IMR-90 (cell line): ENCODE results near the gene DPAGT1. TPM values are rescaled to one million over a fixed set of nuclear protein-coding genes. Genes with fewer than 3 reads are reported as not detected.

Experiments
- ATAC-seq: fragments of 200-7000 bp; cut with Tn5 transposase; 2 replicates; pipeline ENCODE4 v1.9.1; 2020; ENCODE audit warnings: low read depth, mild to moderate bottlenecking, moderate library complexity
- BruUV-seq: library from RNA; stranded (reverse); fragments of 400-500 nt; replicated peaks from 2 replicates; lab custom pipeline; 2021; lab: Mats Ljungman, UMichigan
- CTCF ChIA-PET: fragments of 300-600 bp; formaldehyde crosslinking; extraction: SDS; loops from one replicate; lab custom pipeline; 2021; ENCODE audit warnings: antibody characterized with exemption; lab: Yijun Ruan, JAX
- POLR2A ChIA-PET: fragments of 300-600 bp; sonication (Branson Sonifier 250); formaldehyde crosslinking; loops from one replicate; lab custom pipeline; 2022; ENCODE audit warnings: antibody characterized with exemption; ENCODE audit not compliant: unreplicated experiment; lab: Charles Lee
- DNase-seq: peaks from one replicate; pipeline ENCODE4 v3.0.0; 2013
- H2AFZ ChIP-seq: replicated peaks from 2 replicates; pipeline ENCODE3; 2013; ENCODE audit warnings: low read length, mild to moderate bottlenecking; ENCODE audit not compliant: poor library complexity
- H2AK5ac ChIP-seq: 2 replicates; pipeline ENCODE4 v1.6.1; 2013; ENCODE audit warnings: low read depth, low read length, inconsistent platforms
- H2AK9ac ChIP-seq: replicated peaks from 2 replicates; pipeline ENCODE3; 2013; ENCODE audit warnings: mild to moderate bottlenecking, low read depth, low read length, moderate library complexity; ENCODE audit not compliant: poor library complexity
- H2BK120ac ChIP-seq: 2 replicates; pipeline ENCODE4 v1.6.1; 2013; ENCODE audit warnings: low read depth, low read length, inconsistent platforms
- H2BK15ac ChIP-seq: 3 replicates; pipeline ENCODE4 v1.6.1; 2013; ENCODE audit warnings: low read depth, low read length, inconsistent platforms
- H2BK20ac ChIP-seq: 2 replicates; pipeline ENCODE4 v1.6.1; 2013; ENCODE audit warnings: low read depth, mild to moderate bottlenecking, inconsistent platforms, low read length, moderate library complexity
- H2BK5ac ChIP-seq: 2 replicates; pipeline ENCODE4 v1.6.1; 2013; ENCODE audit warnings: mild to moderate bottlenecking, low read depth, low read length, inconsistent platforms; ENCODE audit not compliant: poor library complexity, severe bottlenecking
- H3K14ac ChIP-seq: replicated peaks from 2 replicates; pipeline ENCODE4 v1.6.1; 2013; ENCODE audit warnings: low read depth, low read length, inconsistent platforms
- H3K18ac ChIP-seq: 2 replicates; pipeline ENCODE4 v1.6.1; 2013; ENCODE audit warnings: low read depth, low read length, control low read depth
- H3K23ac ChIP-seq: 2 replicates; pipeline ENCODE4 v1.6.1; 2013; ENCODE audit warnings: low read depth, low read length, inconsistent platforms
- H3K27ac ChIP-seq: 2 replicates; pipeline ENCODE4 v1.5.1; 2013; ENCODE audit warnings: mild to moderate bottlenecking, control low read depth, low read length; ENCODE audit not compliant: insufficient read depth
- H3K27me3 ChIP-seq: 2 replicates; pipeline ENCODE4 v1.6.1; 2013; ENCODE audit warnings: low read length; ENCODE audit not compliant: control insufficient read depth, insufficient read depth
- H3K36me3 ChIP-seq: 2 replicates; pipeline ENCODE4 v1.6.1; 2013; ENCODE audit warnings: low read length, mixed read lengths; ENCODE audit not compliant: control insufficient read depth, insufficient read depth
- H3K4ac ChIP-seq: 2 replicates; pipeline ENCODE4 v1.6.1; 2013; ENCODE audit warnings: low read depth, low read length, inconsistent platforms
- H3K4me1 ChIP-seq: 2 replicates; pipeline ENCODE4 v1.6.1; 2013; ENCODE audit warnings: low read length, mixed read lengths; ENCODE audit not compliant: control insufficient read depth, insufficient read depth
- H3K4me2 ChIP-seq: 2 replicates; pipeline ENCODE4 v1.6.1; 2013; ENCODE audit warnings: low read depth, mild to moderate bottlenecking, control low read depth, low read length, moderate library complexity
- H3K4me3 ChIP-seq: 2 replicates; pipeline ENCODE4 v1.5.1; 2013; ENCODE audit warnings: low read depth, mild to moderate bottlenecking, control low read depth, low read length, moderate library complexity; ENCODE audit not compliant: insufficient read depth
- H3K56ac ChIP-seq: 2 replicates; pipeline ENCODE4 v1.6.1; 2013; ENCODE audit warnings: low read length, inconsistent platforms; ENCODE audit not compliant: insufficient read depth; ENCODE audit errors: extremely low read depth
- H3K79me1 ChIP-seq, 2 experiments: 2 replicates each; pipeline ENCODE4 v1.6.1; 2013; ENCODE audit warnings: low read length in 2 of 2, inconsistent platforms in 1 of 2, low read depth in 1 of 2
- H3K9ac ChIP-seq: 2 replicates; pipeline ENCODE4 v1.6.1; 2013; ENCODE audit warnings: low read depth, low read length, control low read depth
- H3K9me1 ChIP-seq: 2 replicates; pipeline ENCODE4 v1.6.1; 2013; ENCODE audit warnings: low read length, inconsistent platforms; ENCODE audit not compliant: insufficient read depth
- H3K9me3 ChIP-seq: 2 replicates; pipeline ENCODE4 v1.6.1; 2013; ENCODE audit warnings: low read length; ENCODE audit not compliant: control insufficient read depth, insufficient read depth
- H4K20me1 ChIP-seq: 2 replicates; pipeline ENCODE4 v1.6.1; 2013; ENCODE audit warnings: low read length, inconsistent platforms; ENCODE audit not compliant: insufficient read depth
- H4K5ac ChIP-seq: 2 replicates; pipeline ENCODE4 v1.6.1; 2013; ENCODE audit warnings: mild to moderate bottlenecking, low read depth, low read length, control low read depth
- H4K8ac ChIP-seq, 2 experiments: 2 replicates each; pipeline ENCODE4 v1.6.1; 2013; ENCODE audit warnings: low read depth in 2 of 2, low read length in 2 of 2, control low read depth in 1 of 2, inconsistent platforms in 1 of 2
- H4K91ac ChIP-seq: 2 replicates; pipeline ENCODE4 v1.6.1; 2013; ENCODE audit warnings: low read depth, low read length, inconsistent platforms; ENCODE audit not compliant: insufficient read depth
- CHD1 ChIP-seq: IDR thresholded peaks from 2 replicates; pipeline ENCODE4 v1.6.1; 2012; ENCODE audit warnings: low read depth, low read length, improper control_type of control experiment
- MXI1 ChIP-seq: IDR thresholded peaks from 2 replicates; pipeline ENCODE4 v1.6.1; 2012; ENCODE audit warnings: low read depth, mild to moderate bottlenecking, low read length, moderate library complexity, borderline replicate concordance
- USF2 ChIP-seq: fragments of 150-350 bp; IDR thresholded peaks from 2 replicates; pipeline ENCODE4 v1.6.1; 2017; ENCODE audit warnings: mild to moderate bottlenecking, antibody characterized with exemption, low read length, low read depth
- WGBS, 2 experiments: methylation state at CpG; one replicate each; pipeline versions ENCODE4 v1.1.5 to v1.1.7; 2013; ENCODE audit warnings: missing lambda C conversion rate in 2 of 2; ENCODE audit not compliant: insufficient read length in 1 of 2; ENCODE audit errors: extremely low coverage in 2 of 2; 5-methylcytosine and 5-hydroxymethylcytosine counted together
- dilution Hi-C: fragments of 300-500 bp; cut with HindIII; formaldehyde crosslinking; loops from one replicate; pipeline ENCODE4 v1.14.3; 2018; ENCODE audit warnings: low sequenced_read_pairs; ENCODE audit not compliant: unreplicated experiment
- in situ Hi-C: fragments of 300-500 bp; cut with MboI; formaldehyde crosslinking; loops from 3 replicates; pipeline ENCODE4 v1.14.3; 2019; ENCODE audit warnings: low sequenced_read_pairs, inconsistent platforms, mixed read lengths
- intact Hi-C: fragments of 100-400 bp; cut with micrococcal nuclease; formaldehyde crosslinking; loops from 2 replicates; pipeline ENCODE4 v1.10.0; 2022
- polyA plus RNA-seq, 3 experiments: library from polyadenylated mRNA; depleted of rRNA; stranded (reverse); fragments of >200 nt; gene quantifications; 2 replicates each; pipeline ENCODE4 v1.2.3, GENCODE V29; 2012; ENCODE audit warnings: low replicate concordance in 1 of 3
- total RNA-seq: library from RNA; depleted of rRNA; stranded (reverse); fragments of >200 nt; gene quantifications from 2 replicates; pipeline ENCODE4 v1.2.3, GENCODE V29; 2012

The DPAGT1 gene
- total and polyA plus RNA-seq, 2 of the 4 experiments (the other 2 are of a cell fraction): 15.2 to 53.4 TPM

- Histone ChIP-seq H2BK120ac (peak overlapping the region; percentile 52; the same call in 1 of the 2 replicates), H3K23ac (peak overlapping the region; percentile 89), H2BK20ac (no peak overlapping the region), H3K4me3 (peak overlapping the region; percentile 72), H3K4me2 (peak overlapping the region; percentile 83), H2AFZ (peak overlapping the region; percentile 97), H3K14ac (peak overlapping the region; percentile 88), H3K4ac (peak overlapping the region; percentile 86), H3K79me1 (peaks cover 18 to 53% of the 10 kb centered on the region in 2 experiments), H3K27me3 (no peaks in the 10 kb centered on the region), H3K4me1 (peaks cover 5% of the 10 kb centered on the region), H3K56ac (peak overlapping the region; percentile 81), H2AK5ac (peak overlapping the region; percentile 96), H3K36me3 (peaks cover 14% of the 10 kb centered on the region), H2AK9ac (peak overlapping the region; percentile 97), H4K91ac (peak overlapping the region; percentile 20), H3K9ac (peak overlapping the region; percentile 76), H4K5ac (peak overlapping the region; percentile 21), H3K9me3 (no peaks in the 10 kb centered on the region), H2BK5ac (peak overlapping the region; percentile 98), H4K8ac (peak overlapping the region; percentile 72 to 83; a peak in 2 of 4 replicates), H3K27ac (peak overlapping the region; percentile 80), H3K18ac (no peak overlapping the region), H4K20me1 (no peaks in the 10 kb centered on the region), H2BK15ac (no peak overlapping the region), H3K9me1 (peaks cover 10% of the 10 kb centered on the region)
- TSS peak; percentile 84 for BruUV-seq
- dilution Hi-C loops (no loop called here), in situ Hi-C loops (loop anchor here (5.0 kb wide), 1 partner anchor 96 kb away; no protein-coding TSS in a partner anchor), intact Hi-C loops (loop anchor here (10.0 kb wide), 1 partner anchor 374 kb away; no protein-coding TSS in a partner anchor)
- POLR2A ChIA-PET: interaction anchor here (0.6 to 1.5 kb wide), 3 partner anchors 9 to 237 kb away, joined by 3 to 7 read pairs (median 6); partner anchors contain the start of gene HMBS
- DNase-seq (no peak), ATAC-seq (peak; percentile 22)
- TF ChIP-seq CHD1 (no peak), USF2 (no peak), MXI1 (peak; percentile 75)
- CTCF ChIA-PET: interaction anchor here (0.6 to 1.8 kb wide), 3 partner anchors 45 to 237 kb away, joined by 3 to 9 read pairs (median 3); no protein-coding TSS in a partner anchor
- 0% methylated on average over 13 of the region's 29 CpGs; no CpG with 5 or more reads in 1 of the 2 experiments for WGBS, 2 experiments
Observed at GRCh38 chr11:119100994-119101758, 477 bp downstream of the DPAGT1 start.
